Brain microvascular endothelial cell (primary cell): ENCODE results near the gene ERBB4.

Experiments used
- DNase-seq: peaks from one replicate; pipeline ENCODE4 v3.0.0-alpha.2; 2020
- H3K27ac ChIP-seq: fragments of 250-450 bp; sonication (Bioruptor Pico); 2 replicates; pipeline ENCODE4 v1.5.1; 2020; ENCODE audit warnings: mild to moderate bottlenecking, moderate library complexity
- H3K27me3 ChIP-seq: fragments of 250-450 bp; sonication (Bioruptor Pico); replicated peaks from 2 replicates; pipeline ENCODE4 v1.5.1; 2020; ENCODE audit warnings: mild to moderate bottlenecking
- H3K36me3 ChIP-seq: fragments of 250-450 bp; sonication (Bioruptor Pico); replicated peaks from 2 replicates; pipeline ENCODE4 v1.5.1; 2020; ENCODE audit warnings: mild to moderate bottlenecking
- H3K4me3 ChIP-seq: 2 replicates; pipeline ENCODE4 v1.5.1; 2011; ENCODE audit warnings: low read depth, mild to moderate bottlenecking, control low read depth, low read length, moderate library complexity
- in situ Hi-C: cut with HindIII; loops from 2 replicates; pipeline ENCODE4 v1.10.0; 2017; ENCODE audit warnings: low sequenced_read_pairs, low pct_ligation_motif_present
- TF ChIP-seq, protein P1 (sequence below): IDR thresholded peaks from 2 replicates; pipeline ENCODE4 v1.5.1; 2011; ENCODE audit warnings: low read depth, mild to moderate bottlenecking, moderate library complexity, low read length, control low read depth, inconsistent platforms; ENCODE audit errors: missing control alignments

Gene ERBB4

DNA sequence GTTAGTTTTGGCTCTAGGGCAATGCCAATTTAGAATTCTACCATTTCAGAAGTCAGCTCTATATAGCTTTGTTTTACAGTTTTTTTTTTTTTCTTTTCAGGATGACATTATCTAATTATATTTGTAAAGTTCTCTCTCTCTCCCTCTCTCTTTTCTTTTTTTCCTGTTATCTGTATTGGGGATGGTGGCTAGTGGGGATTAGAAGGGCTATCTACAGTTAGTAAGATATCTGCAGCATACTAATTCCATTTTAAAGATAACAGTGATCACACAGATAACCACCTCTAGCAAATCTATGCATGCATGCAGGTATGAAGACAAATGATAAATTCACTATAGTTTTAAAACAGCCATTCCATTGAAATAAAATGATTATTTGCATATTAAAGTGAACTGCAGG lies 438.9 kb downstream of the ERBB4 start:
- TF ChIP-seq, protein P1, sequence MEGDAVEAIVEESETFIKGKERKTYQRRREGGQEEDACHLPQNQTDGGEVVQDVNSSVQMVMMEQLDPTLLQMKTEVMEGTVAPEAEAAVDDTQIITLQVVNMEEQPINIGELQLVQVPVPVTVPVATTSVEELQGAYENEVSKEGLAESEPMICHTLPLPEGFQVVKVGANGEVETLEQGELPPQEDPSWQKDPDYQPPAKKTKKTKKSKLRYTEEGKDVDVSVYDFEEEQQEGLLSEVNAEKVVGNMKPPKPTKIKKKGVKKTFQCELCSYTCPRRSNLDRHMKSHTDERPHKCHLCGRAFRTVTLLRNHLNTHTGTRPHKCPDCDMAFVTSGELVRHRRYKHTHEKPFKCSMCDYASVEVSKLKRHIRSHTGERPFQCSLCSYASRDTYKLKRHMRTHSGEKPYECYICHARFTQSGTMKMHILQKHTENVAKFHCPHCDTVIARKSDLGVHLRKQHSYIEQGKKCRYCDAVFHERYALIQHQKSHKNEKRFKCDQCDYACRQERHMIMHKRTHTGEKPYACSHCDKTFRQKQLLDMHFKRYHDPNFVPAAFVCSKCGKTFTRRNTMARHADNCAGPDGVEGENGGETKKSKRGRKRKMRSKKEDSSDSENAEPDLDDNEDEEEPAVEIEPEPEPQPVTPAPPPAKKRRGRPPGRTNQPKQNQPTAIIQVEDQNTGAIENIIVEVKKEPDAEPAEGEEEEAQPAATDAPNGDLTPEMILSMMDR, result no peak
- no peak for DNase-seq
- Histone ChIP-seq H3K36me3 (no peaks in the 10 kb centered on the region), H3K4me3 (no peak overlapping the region), H3K27ac (no peak overlapping the region), H3K27me3 (no peaks in the 10 kb centered on the region)
- in situ Hi-C loops, result no loop called here

DNA sequence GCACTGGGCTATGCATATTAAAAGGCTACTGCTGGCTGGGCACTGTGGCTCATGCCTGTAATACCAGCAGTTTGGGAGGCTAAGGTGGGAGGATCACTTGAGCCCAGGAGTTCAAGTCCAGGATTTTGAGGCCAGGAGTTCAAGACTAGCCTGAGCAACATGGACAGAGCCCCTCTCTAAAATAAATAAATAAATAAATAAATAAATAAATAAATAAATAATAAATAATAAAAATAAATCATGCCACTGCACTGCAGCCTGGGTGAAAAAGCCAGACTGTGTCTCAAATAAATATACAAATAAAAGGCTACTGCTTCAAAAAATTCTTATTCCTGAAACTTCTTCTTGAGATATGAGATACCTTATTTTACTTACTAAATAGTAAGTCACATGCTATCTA lies 439.6 kb downstream of the ERBB4 start:
- no peak for DNase-seq
- H3K4me3 ChIP-seq, result no peak overlapping the region
- in situ Hi-C loops, result no loop called here
- no peak overlapping the region for H3K27ac ChIP-seq
- H3K36me3 ChIP-seq, result no peaks in the 10 kb centered on the region
- H3K27me3 ChIP-seq, result no peaks in the 10 kb centered on the region
- TF ChIP-seq, protein P1, result no peak

DNA sequence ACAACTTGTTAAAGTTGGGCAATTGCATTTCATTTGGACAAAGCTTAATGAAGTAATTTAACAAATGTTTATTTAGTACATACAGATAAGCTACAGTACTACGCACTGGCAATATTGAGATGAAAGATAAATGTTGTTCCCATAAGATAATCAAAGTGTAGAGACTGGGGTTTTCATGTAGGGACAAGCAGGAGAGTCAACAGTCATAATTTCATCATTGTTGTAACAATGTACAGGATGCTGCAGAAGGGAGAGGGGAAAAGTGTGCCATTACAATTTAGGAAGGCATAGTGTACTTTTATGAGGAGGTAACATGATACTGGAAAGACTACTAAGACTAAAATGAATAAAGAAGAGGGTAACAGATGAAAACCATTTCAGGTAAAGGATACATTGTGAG lies 441.6 kb downstream of the ERBB4 start:
- Histone ChIP-seq H3K4me3 (no peak overlapping the region), H3K27ac (no peak overlapping the region), H3K27me3 (no peaks in the 10 kb centered on the region), H3K36me3 (no peaks in the 10 kb centered on the region)
- no peak for DNase-seq
- TF ChIP-seq, protein P1, result no peak
- in situ Hi-C loops, result no loop called here

- no peak overlapping the region for H3K4me3 ChIP-seq
- in situ Hi-C loops, result no loop called here
- no peaks in the 10 kb centered on the region for H3K36me3 ChIP-seq
- DNase-seq, result no peak
- TF ChIP-seq, protein P1, result no peak
- no peaks in the 10 kb centered on the region for H3K27me3 ChIP-seq
- no peak overlapping the region for H3K27ac ChIP-seq
These were observed 448.7 kb downstream of the ERBB4 start for GRCh38 chr2:212089873-212090272.

GRCh38 chr2:212088353-212088752 lies 450.2 kb downstream of the ERBB4 start:
- TF ChIP-seq, protein P1, result no peak
- Histone ChIP-seq H3K27ac (no peak overlapping the region), H3K36me3 (no peaks in the 10 kb centered on the region), H3K27me3 (no peaks in the 10 kb centered on the region), H3K4me3 (no peak overlapping the region)
- in situ Hi-C loops, result no loop called here
- DNase-seq, result no peak

GRCh38 chr2:212083492-212083891 lies 455.1 kb downstream of the ERBB4 start:
- TF ChIP-seq, protein P1, result no peak
- no peak for DNase-seq
- in situ Hi-C loops, result no loop called here
- no peak overlapping the region for H3K27ac ChIP-seq
- no peaks in the 10 kb centered on the region for H3K27me3 ChIP-seq
- H3K36me3 ChIP-seq, result no peaks in the 10 kb centered on the region
- H3K4me3 ChIP-seq, result no peak overlapping the region
